ENCODE data around the gene DCTN4. TPM values are rescaled to one million over a fixed set of nuclear protein-coding genes. Genes with fewer than 3 reads are reported as not detected.

The DCTN4 gene
- total RNA-seq, result 49.7 and 57.2 TPM in 2 replicates

GRCh38 chr5:150758531-150759333 lies at the start of gene DCTN4:
Gene DCTN4, minus strand, starts transcription at chr5:150759017. Its CDS starts 24 bp downstream, at chr5:150758993.

GRCh38 chr5:150778517-150779396 lies 19.9 kb upstream of the DCTN4 start, which contains the start of gene SMIM3:
Gene SMIM3, plus strand, starts transcription at chr5:150778757. Its CDS starts 16,684 bp downstream, at chr5:150795441.

GRCh38 chr5:150700594-150701377 lies 58.0 kb downstream of the DCTN4 start, which contains the start of gene RBM22:
Gene RBM22, minus strand, starts transcription at chr5:150701062. Its CDS starts 77 bp downstream, at chr5:150700985.

GRCh38 chr5:150661086-150661485 lies 97.7 kb downstream of the DCTN4 start, which contains the start of gene MYOZ3:
Gene MYOZ3, plus strand, starts transcription at chr5:150661251. Its CDS starts 1,691 bp downstream, at chr5:150662942.

Other genes with a start within 250 kb of the DCTN4 start
- gene SYNPO, start 118.4 kb downstream of the DCTN4 start, total RNA-seq, result 12.4 and 17.6 TPM in 2 replicates
- gene MYOZ3, start 97.8 kb downstream of the DCTN4 start, total RNA-seq, result 0.37 and 0.40 TPM in 2 replicates
- 17.7 and 21.3 TPM in 2 replicates for gene RBM22, start 58.0 kb downstream of the DCTN4 start, total RNA-seq
- 52.2 and 87.1 TPM in 2 replicates for gene SMIM3, start 19.7 kb upstream of the DCTN4 start, total RNA-seq
- gene IRGM, start 87.5 kb upstream of the DCTN4 start, total RNA-seq, result 0.12 TPM in 1 of 2 replicates, not detected in the other
- gene ZNF300, start 146.0 kb upstream of the DCTN4 start, total RNA-seq, result 4.4 and 4.9 TPM in 2 replicates